PFSK-1 (cell line): Measurements from ENCODE around the gene PHLDA1.

Source experiments
- FOXP2 ChIP-seq: optimal IDR thresholded peaks from 2 replicates; pipeline ENCODE3; 2011; ENCODE audit warnings: borderline replicate concordance, control low read depth, inconsistent platforms; ENCODE audit not compliant: insufficient read depth; ENCODE audit errors: extremely low read length, extremely low read depth
- POLR2AphosphoS5 ChIP-seq: IDR thresholded peaks from 2 replicates; pipeline ENCODE4 v1.6.1; 2012; ENCODE audit warnings: low read depth, mild to moderate bottlenecking, control low read depth, low read length, moderate library complexity
- SIN3A ChIP-seq: IDR thresholded peaks from 2 replicates; pipeline ENCODE4 v1.6.1; 2012; ENCODE audit warnings: mild to moderate bottlenecking, low read length, moderate library complexity, borderline replicate concordance; ENCODE audit not compliant: insufficient read depth
- TAF1 ChIP-seq: IDR thresholded peaks from 2 replicates; pipeline ENCODE4 v1.6.1; 2012; ENCODE audit warnings: low read length, control low read depth, borderline replicate concordance; ENCODE audit not compliant: insufficient read depth
- TF ChIP-seq, protein P1 (sequence below), 2 experiments: IDR thresholded peaks; 2 replicates each; pipeline versions ENCODE4 v1.6.1 to v1.8.0; 2011 to 2012; ENCODE audit warnings: low read depth in 2 of 2, low read length in 2 of 2, control low read depth in 1 of 2, inconsistent platforms in 1 of 2, mild to moderate bottlenecking in 1 of 2, moderate library complexity in 1 of 2; ENCODE audit not compliant: insufficient read depth in 1 of 2

The PHLDA1 gene

DNA sequence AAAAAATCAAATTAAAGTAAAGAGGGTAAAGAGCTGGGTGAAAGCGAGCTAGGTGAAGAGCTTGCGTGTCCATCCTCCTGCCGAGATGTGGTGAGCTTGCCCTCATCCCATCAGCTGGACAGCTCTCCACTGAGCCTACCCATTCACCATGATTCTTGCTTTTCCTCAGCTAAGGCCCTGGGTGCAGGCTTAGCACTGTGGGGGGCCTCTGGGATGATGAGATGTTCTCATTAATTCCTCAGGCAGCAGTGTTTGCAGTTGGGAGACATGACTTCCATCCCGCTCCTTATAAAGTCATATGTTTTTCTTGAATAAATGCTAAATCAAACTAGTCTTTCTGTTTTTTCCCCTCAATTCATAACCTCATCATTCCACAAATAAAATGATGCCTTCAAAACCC, 18.0 kb downstream of the PHLDA1 start:
- TF ChIP-seq TAF1: no peak
- no peak for TF ChIP-seq FOXP2
- TF ChIP-seq, protein P1, sequence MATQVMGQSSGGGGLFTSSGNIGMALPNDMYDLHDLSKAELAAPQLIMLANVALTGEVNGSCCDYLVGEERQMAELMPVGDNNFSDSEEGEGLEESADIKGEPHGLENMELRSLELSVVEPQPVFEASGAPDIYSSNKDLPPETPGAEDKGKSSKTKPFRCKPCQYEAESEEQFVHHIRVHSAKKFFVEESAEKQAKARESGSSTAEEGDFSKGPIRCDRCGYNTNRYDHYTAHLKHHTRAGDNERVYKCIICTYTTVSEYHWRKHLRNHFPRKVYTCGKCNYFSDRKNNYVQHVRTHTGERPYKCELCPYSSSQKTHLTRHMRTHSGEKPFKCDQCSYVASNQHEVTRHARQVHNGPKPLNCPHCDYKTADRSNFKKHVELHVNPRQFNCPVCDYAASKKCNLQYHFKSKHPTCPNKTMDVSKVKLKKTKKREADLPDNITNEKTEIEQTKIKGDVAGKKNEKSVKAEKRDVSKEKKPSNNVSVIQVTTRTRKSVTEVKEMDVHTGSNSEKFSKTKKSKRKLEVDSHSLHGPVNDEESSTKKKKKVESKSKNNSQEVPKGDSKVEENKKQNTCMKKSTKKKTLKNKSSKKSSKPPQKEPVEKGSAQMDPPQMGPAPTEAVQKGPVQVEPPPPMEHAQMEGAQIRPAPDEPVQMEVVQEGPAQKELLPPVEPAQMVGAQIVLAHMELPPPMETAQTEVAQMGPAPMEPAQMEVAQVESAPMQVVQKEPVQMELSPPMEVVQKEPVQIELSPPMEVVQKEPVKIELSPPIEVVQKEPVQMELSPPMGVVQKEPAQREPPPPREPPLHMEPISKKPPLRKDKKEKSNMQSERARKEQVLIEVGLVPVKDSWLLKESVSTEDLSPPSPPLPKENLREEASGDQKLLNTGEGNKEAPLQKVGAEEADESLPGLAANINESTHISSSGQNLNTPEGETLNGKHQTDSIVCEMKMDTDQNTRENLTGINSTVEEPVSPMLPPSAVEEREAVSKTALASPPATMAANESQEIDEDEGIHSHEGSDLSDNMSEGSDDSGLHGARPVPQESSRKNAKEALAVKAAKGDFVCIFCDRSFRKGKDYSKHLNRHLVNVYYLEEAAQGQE (IDR thresholded peaks at IDR 0.05; ENCODE audit: insufficient read depth in 1 of 2, low read depth in 2 of 2, low read length in 2 of 2): no peak
- TF ChIP-seq POLR2AphosphoS5: no peak
- TF ChIP-seq SIN3A: no peak

DNA sequence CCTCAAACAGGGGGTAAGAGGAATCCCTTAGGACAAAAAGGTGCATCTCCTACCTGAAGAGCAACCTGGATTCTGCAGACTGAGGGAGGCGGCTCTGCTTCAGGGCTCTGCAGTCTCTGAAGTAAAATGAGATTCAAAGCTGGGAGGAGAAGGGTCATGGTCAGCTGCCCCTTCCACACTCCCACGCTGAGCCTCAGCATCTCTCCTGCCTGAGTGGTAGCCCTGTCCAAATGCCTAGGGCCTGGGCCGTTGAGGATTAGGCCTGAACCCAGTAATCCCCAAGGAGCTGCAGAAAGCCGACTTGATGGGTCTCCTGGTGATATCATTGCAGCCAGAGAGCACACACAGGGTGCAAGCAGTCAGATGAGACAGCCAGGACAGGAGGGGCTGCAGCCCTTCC, 18.9 kb downstream of the PHLDA1 start:
- TF ChIP-seq, protein P1 (IDR thresholded peaks at IDR 0.05; ENCODE audit: insufficient read depth in 1 of 2, low read depth in 2 of 2, low read length in 2 of 2): no peak
- TF ChIP-seq FOXP2 (no peak), POLR2AphosphoS5 (no peak), SIN3A (no peak), TAF1 (no peak)

DNA sequence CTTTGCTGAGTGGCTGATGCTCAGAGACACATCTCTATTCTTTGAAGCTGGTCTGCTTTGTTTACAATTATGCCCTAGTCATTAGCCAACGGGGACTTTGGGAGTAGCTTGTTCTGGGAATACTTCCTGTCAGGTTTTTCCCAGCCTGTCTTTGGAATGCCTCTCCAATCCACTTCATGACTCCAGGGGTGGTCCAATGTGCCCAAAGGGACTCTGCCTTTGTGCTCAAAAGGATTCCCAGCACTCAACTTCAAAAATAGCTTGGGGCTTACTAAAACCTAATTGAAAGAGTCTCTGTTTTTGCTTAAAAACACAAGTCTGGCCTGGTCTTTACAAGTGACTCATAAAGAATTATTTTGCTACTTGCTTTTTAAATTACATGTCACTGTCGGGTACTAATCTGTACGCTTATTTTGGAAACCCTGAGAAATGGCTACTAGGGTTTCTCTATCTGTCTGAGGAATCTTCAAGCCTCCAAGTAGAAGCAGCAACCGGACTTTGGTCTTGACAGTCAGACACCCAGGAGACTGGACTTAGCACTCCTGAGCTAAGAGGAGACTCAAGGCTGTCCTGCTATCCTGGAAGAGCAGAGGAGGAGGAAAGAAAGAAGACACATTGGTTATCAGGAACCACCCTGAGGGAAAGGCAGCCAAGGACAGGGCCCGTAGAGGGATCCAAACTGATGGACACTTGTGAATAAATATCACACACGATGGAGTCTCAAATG, 20.7 kb downstream of the PHLDA1 start:
- TF ChIP-seq POLR2AphosphoS5 (no peak), TAF1 (no peak)
- TF ChIP-seq, protein P1 (IDR thresholded peaks at IDR 0.05; ENCODE audit: insufficient read depth in 1 of 2, low read depth in 2 of 2, low read length in 2 of 2): no peak

DNA sequence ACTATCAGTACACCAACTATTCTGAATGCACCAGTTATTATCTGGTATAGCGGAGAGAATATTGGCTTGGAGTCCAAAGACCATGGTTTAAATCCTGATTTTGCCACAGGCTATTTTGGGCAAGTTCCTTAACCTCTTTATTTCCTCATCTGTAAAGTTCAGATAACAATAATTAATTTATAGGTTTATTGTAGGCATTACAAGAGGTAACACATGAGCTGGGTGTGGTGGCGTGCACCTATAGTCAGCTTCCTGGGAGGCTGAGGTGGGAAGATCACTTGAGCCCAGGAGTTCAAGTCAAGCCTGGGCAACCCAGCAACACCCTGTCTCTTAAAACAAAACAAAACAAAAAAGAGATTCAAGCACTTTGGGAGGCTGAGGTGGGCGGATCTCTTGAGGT, 23.1 kb downstream of the PHLDA1 start:
- no peak for TF ChIP-seq FOXP2
- TF ChIP-seq SIN3A: no peak
- no peak for TF ChIP-seq POLR2AphosphoS5
- TF ChIP-seq, protein P1 (IDR thresholded peaks at IDR 0.05; ENCODE audit: insufficient read depth in 1 of 2, low read depth in 2 of 2, low read length in 2 of 2): no peak
- no peak for TF ChIP-seq TAF1

DNA sequence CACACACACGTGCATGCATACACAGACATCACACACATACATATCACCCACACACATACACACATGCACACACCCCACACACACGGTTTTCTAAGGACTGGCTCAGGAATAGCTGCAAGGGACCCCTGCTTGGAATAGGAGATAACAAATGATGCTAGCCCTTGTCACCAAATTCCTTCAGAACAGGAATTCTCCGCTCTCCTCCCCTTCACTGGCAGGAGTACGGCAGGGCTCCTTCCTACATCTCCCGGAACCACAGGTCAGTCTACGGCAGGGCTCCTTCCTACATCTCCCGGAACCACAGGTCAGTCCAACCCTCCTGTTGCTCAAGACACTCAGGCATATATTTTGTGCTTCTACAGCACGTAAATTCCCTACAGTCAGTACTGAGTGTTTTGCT, 23.9 kb downstream of the PHLDA1 start:
- TF ChIP-seq FOXP2 (no peak), TAF1 (no peak), SIN3A (no peak), POLR2AphosphoS5 (no peak)
- TF ChIP-seq, protein P1 (IDR thresholded peaks at IDR 0.05; ENCODE audit: insufficient read depth in 1 of 2, low read depth in 2 of 2, low read length in 2 of 2): no peak
